ENCODE results near the gene MT2A. TPM values are rescaled to one million over a fixed set of nuclear protein-coding genes. Genes with fewer than 3 reads are reported as not detected.
A peak's percentile ranks its signal among the peaks of the same experiment; 100 is the strongest.

The MT2A gene
- total RNA-seq, 4 donors from 2014 or later = 27.2 to 216 (median 119) TPM

GRCh38 chr16:56637814-56638750, 29.7 kb downstream of the MT2A start, which contains the start of gene MT1A:
Gene MT1A (plus strand): TSS chr16:56638666. CDS start chr16:56638739, 73 bp downstream.
- Histone ChIP-seq H3K4me1 (peaks cover 0 to 41% (median 16%) of the 10 kb centered on the region in 3 donors), H3K9me3 (no peaks in the 10 kb centered on the region), H3K27ac (peak within 1 kb of the TSS in 3 of 4 donors; percentile 56 to 79 (median 72)), H3K4me3 (peak within 1 kb of the TSS; percentile 21 to 52), H3K36me3 (no peaks in the 10 kb centered on the region), H3K27me3 (peaks cover 91% of the 10 kb centered on the region)
- TF ChIP-seq EP300 (IDR thresholded peaks at IDR 0.05) = no peak
- TF ChIP-seq POLR2AphosphoS5 (IDR thresholded peaks at IDR 0.05) = peak; percentile 71
- TF ChIP-seq POLR2A (IDR thresholded peaks at IDR 0.05) = peak; percentile 27 to 38
- WGBS, 2 donors (ENCODE audit: low coverage in 1 of 2) = 13 to 20% methylated on average over 10 to 18 of the region's 68 CpGs
- peak; percentile 84 for ATAC-seq

GRCh38 chr16:56639045-56639444, 30.7 kb downstream of the MT2A start:
- 80% methylated on average over 1 of the region's 1 CpG; no CpG with 5 or more reads in 1 of the 2 donors for WGBS, 2 donors (ENCODE audit: low coverage in 1 of 2)
- Histone ChIP-seq H3K4me3 (no peak overlapping the region), H3K27me3 (peaks cover 91% of the 10 kb centered on the region)

DNA sequence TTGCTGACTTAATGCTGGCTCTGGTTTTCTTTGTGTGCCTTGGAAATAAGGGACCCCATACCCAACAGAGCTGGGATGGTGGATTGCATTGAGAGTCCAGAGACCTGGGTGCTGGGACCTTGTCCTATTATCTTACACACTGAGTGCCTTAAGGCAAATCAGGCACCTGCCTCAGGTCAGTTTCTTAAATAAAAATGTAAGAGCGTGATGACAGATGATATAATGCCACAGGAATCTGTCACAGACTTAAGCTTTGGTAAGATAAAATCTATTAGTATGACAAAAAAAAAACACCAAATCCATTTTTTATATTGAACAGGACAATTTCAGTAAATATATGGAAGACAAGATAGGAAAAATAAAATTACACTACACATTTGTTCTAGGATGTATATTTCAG, 31.7 kb downstream of the MT2A start:
- 85 to 86% methylated on average over 1 of the region's 1 CpG for WGBS, 2 donors (ENCODE audit: low coverage in 1 of 2)
- peaks cover 91% of the 10 kb centered on the region for H3K27me3 ChIP-seq

More at GRCh38 chr16:56639045-56639444, 30.7 kb downstream of the MT2A start:
- TF ChIP-seq POLR2A (IDR thresholded peaks at IDR 0.05) = no peak
- TF ChIP-seq POLR2AphosphoS5 (IDR thresholded peaks at IDR 0.05) = no peak
- TF ChIP-seq, protein P1, sequence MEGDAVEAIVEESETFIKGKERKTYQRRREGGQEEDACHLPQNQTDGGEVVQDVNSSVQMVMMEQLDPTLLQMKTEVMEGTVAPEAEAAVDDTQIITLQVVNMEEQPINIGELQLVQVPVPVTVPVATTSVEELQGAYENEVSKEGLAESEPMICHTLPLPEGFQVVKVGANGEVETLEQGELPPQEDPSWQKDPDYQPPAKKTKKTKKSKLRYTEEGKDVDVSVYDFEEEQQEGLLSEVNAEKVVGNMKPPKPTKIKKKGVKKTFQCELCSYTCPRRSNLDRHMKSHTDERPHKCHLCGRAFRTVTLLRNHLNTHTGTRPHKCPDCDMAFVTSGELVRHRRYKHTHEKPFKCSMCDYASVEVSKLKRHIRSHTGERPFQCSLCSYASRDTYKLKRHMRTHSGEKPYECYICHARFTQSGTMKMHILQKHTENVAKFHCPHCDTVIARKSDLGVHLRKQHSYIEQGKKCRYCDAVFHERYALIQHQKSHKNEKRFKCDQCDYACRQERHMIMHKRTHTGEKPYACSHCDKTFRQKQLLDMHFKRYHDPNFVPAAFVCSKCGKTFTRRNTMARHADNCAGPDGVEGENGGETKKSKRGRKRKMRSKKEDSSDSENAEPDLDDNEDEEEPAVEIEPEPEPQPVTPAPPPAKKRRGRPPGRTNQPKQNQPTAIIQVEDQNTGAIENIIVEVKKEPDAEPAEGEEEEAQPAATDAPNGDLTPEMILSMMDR (IDR thresholded peaks at IDR 0.05) = no peak
- TF ChIP-seq EP300 (IDR thresholded peaks at IDR 0.05) = no peak
- no peak for ATAC-seq
- Histone ChIP-seq H3K27ac (peak overlapping the region in 1 of 4 donors; percentile 79), H3K9me3 (no peaks in the 10 kb centered on the region), H3K36me3 (no peaks in the 10 kb centered on the region), H3K4me1 (peaks cover 0 to 50% (median 23%) of the 10 kb centered on the region in 3 donors)

DNA sequence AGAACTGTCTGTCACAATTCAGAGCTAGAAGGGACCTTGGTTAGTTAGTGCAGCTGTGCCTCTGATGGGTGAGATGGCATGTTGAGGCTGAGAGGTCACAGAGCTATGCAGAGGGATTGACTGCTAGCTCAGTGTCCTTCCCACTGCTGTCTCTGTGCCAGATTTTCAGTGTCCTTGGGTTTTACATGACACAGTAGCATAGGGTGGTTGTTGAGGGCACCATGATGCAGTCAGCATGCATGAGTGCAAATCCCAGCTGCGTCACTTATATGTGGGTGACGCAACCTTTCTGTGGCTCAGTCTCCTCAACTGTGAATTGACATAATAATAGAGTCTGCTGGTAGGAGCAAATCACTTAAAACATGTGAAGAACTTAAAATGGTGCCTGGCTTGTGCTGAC, 32.8 kb downstream of the MT2A start:
- H3K27me3 ChIP-seq = peaks cover 91% of the 10 kb centered on the region
- 92 to 100% methylated on average over 2 of the region's 2 CpGs for WGBS, 2 donors (ENCODE audit: low coverage in 1 of 2)
- H3K36me3 ChIP-seq = no peaks in the 10 kb centered on the region

More for the DNA sequence above, 31.7 kb downstream of the MT2A start:
- TF ChIP-seq POLR2AphosphoS5 (IDR thresholded peaks at IDR 0.05) (no peak), POLR2A (IDR thresholded peaks at IDR 0.05) (no peak), EP300 (IDR thresholded peaks at IDR 0.05) (no peak)
- TF ChIP-seq, protein P1 (IDR thresholded peaks at IDR 0.05) = no peak
- Histone ChIP-seq H3K36me3 (no peaks in the 10 kb centered on the region), H3K27ac (no peak overlapping the region), H3K4me1 (peaks cover 0 to 48% (median 23%) of the 10 kb centered on the region in 3 donors), H3K9me3 (no peaks in the 10 kb centered on the region), H3K4me3 (no peak overlapping the region)
- no peak for ATAC-seq

More for the DNA sequence above, 32.8 kb downstream of the MT2A start:
- Histone ChIP-seq H3K4me3 (no peak overlapping the region), H3K4me1 (peaks cover 0 to 37% (median 19%) of the 10 kb centered on the region in 3 donors), H3K9me3 (no peaks in the 10 kb centered on the region), H3K27ac (no peak overlapping the region)
- ATAC-seq = no peak
- TF ChIP-seq, protein P1 (IDR thresholded peaks at IDR 0.05) = no peak
- TF ChIP-seq EP300 (IDR thresholded peaks at IDR 0.05) (no peak), POLR2A (IDR thresholded peaks at IDR 0.05) (no peak), POLR2AphosphoS5 (IDR thresholded peaks at IDR 0.05) (no peak)
